ENCODE measurements around the gene TOM1. TPM values are rescaled to one million over a fixed set of nuclear protein-coding genes. Genes with fewer than 3 reads are reported as not detected.

TOM1 gene
- total and polyA plus RNA-seq, 10 of the 15 experiments (the other 5 are each of a cell fraction or from before 2014, with no cell fraction given): 2.2 to 64.6 (median 40.3) TPM

DNA sequence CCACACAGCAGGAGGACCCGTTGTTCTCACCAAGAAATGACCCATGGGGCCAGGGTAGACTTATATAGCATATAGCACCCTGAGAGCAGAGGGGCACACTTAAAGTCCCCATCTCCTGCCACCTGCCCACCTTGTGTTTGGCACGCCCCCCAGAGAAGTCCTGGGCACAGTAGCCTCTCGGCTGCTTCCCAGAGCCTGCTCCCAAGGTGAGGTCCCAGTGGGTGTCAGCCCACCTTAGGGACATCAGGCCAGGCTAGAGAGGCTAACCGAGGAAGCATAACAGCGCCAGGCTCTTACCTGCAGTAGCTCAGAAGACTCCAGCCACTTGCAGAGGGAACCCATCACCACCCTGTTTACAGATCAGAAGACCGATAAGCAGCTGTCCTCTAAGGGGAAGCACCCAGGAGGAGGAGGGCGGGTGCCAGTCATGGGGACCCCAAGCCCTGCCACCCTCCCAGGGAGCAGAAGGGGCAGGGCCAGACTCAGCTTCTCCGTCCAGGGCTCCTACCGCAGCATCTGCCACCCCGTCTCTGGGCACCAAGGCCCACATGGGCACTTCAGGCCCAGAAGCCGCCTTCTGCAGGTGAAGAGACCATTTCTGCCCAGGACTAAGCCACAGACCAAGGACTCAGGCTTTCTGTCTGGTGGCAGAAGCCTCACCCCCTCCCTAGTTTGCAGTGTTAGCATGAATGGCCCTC lies 46.3 kb downstream of the TOM1 start:
- POLR2A ChIA-PET: interaction anchor here (0.6 kb wide), 1 partner anchor 15 kb away, joined by 5 read pairs; no protein-coding TSS in a partner anchor
- 79% methylated on average over 11 of the region's 11 CpGs for WGBS (ENCODE audit: insufficient coverage, insufficient replicate concordance, low lambda C conversion rate, missing lambda C conversion rate)
- H3K4me2 ChIP-seq (ENCODE audit: control insufficient read depth, insufficient read depth): no peak overlapping the region

More for the DNA sequence above, 46.3 kb downstream of the TOM1 start:
- in situ Hi-C loops (cut with MboI) (no loop called here), intact Hi-C loops (cut with micrococcal nuclease; ENCODE audit: unreplicated experiment) (no loop called here)
- SMC1A ChIA-PET (ENCODE audit: uncharacterized antibody, unreplicated experiment): interaction anchor here (2.0 kb wide), 1 partner anchor 237 kb away, joined by 8 read pairs; no protein-coding TSS in a partner anchor
- no peaks in the 10 kb centered on the region for H3K27me3 ChIP-seq (replicated peaks in 1 of 2; ENCODE audit: control insufficient read depth in 2 of 2, insufficient read depth in 2 of 2, low read length in 1 of 2)
- no peaks in the 10 kb centered on the region for H4K20me1 ChIP-seq (ENCODE audit: control insufficient read depth, insufficient read depth)
- DNase-seq (ENCODE audit: low read depth, low spot score) (no peak), FAIRE-seq (no peak), ATAC-seq (no peak)
- TF ChIP-seq, protein P1, sequence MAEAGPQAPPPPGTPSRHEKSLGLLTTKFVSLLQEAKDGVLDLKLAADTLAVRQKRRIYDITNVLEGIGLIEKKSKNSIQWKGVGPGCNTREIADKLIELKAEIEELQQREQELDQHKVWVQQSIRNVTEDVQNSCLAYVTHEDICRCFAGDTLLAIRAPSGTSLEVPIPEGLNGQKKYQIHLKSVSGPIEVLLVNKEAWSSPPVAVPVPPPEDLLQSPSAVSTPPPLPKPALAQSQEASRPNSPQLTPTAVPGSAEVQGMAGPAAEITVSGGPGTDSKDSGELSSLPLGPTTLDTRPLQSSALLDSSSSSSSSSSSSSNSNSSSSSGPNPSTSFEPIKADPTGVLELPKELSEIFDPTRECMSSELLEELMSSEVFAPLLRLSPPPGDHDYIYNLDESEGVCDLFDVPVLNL (IDR thresholded peaks at IDR 0.05; ENCODE audit: low read depth, low read length): no peak
- TF ChIP-seq HDAC2 (IDR thresholded peaks at IDR 0.05) (no peak), MTA3 (IDR thresholded peaks at IDR 0.05; ENCODE audit: borderline replicate concordance, low read length) (no peak), CHD4 (IDR thresholded peaks at IDR 0.05) (no peak), ZNF24 (IDR thresholded peaks at IDR 0.05) (no peak), ASH2L (IDR thresholded peaks at IDR 0.05; ENCODE audit: borderline replicate concordance, low read depth) (no peak), CHD1 (IDR thresholded peaks at IDR 0.05; ENCODE audit: low read depth, low read length) (no peak), CREM (IDR thresholded peaks at IDR 0.05; ENCODE audit: low read depth) (no peak), SMC3 (IDR thresholded peaks at IDR 0.05; ENCODE audit: borderline replicate concordance, low read length) (no peak), ESRRA (IDR thresholded peaks at IDR 0.05; ENCODE audit: low read length) (no peak), NR2C2 (IDR thresholded peaks at IDR 0.05; ENCODE audit: borderline replicate concordance, control insufficient read depth, insufficient read length, low read depth) (no peak), SMAD5 (IDR thresholded peaks at IDR 0.05; ENCODE audit: low read depth) (no peak), POLR2AphosphoS5 (IDR thresholded peaks at IDR 0.05; ENCODE audit: low read length) (no peak)
- TF ChIP-seq, protein P2, sequence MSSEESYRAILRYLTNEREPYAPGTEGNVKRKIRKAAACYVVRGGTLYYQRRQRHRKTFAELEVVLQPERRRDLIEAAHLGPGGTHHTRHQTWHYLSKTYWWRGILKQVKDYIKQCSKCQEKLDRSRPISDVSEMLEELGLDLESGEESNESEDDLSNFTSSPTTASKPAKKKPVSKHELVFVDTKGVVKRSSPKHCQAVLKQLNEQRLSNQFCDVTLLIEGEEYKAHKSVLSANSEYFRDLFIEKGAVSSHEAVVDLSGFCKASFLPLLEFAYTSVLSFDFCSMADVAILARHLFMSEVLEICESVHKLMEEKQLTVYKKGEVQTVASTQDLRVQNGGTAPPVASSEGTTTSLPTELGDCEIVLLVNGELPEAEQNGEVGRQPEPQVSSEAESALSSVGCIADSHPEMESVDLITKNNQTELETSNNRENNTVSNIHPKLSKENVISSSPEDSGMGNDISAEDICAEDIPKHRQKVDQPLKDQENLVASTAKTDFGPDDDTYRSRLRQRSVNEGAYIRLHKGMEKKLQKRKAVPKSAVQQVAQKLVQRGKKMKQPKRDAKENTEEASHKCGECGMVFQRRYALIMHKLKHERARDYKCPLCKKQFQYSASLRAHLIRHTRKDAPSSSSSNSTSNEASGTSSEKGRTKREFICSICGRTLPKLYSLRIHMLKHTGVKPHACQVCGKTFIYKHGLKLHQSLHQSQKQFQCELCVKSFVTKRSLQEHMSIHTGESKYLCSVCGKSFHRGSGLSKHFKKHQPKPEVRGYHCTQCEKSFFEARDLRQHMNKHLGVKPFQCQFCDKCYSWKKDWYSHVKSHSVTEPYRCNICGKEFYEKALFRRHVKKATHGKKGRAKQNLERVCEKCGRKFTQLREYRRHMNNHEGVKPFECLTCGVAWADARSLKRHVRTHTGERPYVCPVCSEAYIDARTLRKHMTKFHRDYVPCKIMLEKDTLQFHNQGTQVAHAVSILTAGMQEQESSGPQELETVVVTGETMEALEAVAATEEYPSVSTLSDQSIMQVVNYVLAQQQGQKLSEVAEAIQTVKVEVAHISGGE (CRISPR knock-in tag; IDR thresholded peaks at IDR 0.05): no peak
- peaks cover 15% of the 10 kb centered on the region for H3K4me1 ChIP-seq (ENCODE audit: control insufficient read depth, insufficient read depth, low read length)
- H3K9ac ChIP-seq (ENCODE audit: control insufficient read depth, insufficient read depth, low read length): no peak overlapping the region
- RAD21 ChIA-PET (ENCODE audit: unreplicated experiment): interaction anchor here (1.5 kb wide), 1 partner anchor 84 kb away, joined by 3 read pairs; no protein-coding TSS in a partner anchor
- CTCF ChIA-PET: interaction anchor here (0.7 kb wide), 1 partner anchor 65 kb away, joined by 3 read pairs; no protein-coding TSS in a partner anchor
- H3K36me3 ChIP-seq (ENCODE audit: control insufficient read depth in 2 of 2, insufficient read depth in 2 of 2, low read length in 1 of 2): peaks cover 5 to 13% of the 10 kb centered on the region in 2 experiments; a peak in 2 of 4 replicates
- no peak overlapping the region for H3K27ac ChIP-seq (ENCODE audit: control insufficient read depth, insufficient read depth)
- no TSS peak for BruUV-seq (replicated peaks)
- H3K4me3 ChIP-seq: no peak overlapping the region
- no peak overlapping the region for H2AFZ ChIP-seq (ENCODE audit: control insufficient read depth, low read depth, low read length)
- no peaks in the 10 kb centered on the region for H3K79me2 ChIP-seq (ENCODE audit: control insufficient read depth, insufficient read depth, low read length)
- H3K9me3 ChIP-seq (replicated peaks; ENCODE audit: control insufficient read depth, insufficient read depth, low read length): peaks cover 2% of the 10 kb centered on the region; the same call in 1 of the 3 replicates

All from GM12878 (cell line).